H1 (cell line): ENCODE results near the gene RTN4RL2. TPM values are rescaled to one million over a fixed set of nuclear protein-coding genes. Genes with fewer than 3 reads are reported as not detected.

Experiments used
- CTCF ChIA-PET: fragments of 300-600 bp; sonication (Branson Sonifier 250); formaldehyde crosslinking; loops from one replicate; lab custom pipeline; 2021; ENCODE audit not compliant: partially characterized antibody; lab: Charles Lee
- POLR2A ChIA-PET: fragments of 300-600 bp; sonication (Branson Sonifier 250); formaldehyde crosslinking; loops from one replicate; lab custom pipeline; 2021; ENCODE audit warnings: inconsistent platforms; ENCODE audit not compliant: partially characterized antibody; lab: Charles Lee
- DNase-seq, 2 experiments: peaks; one replicate each; pipeline versions ENCODE4 v3.0.0 to v3.0.0-alpha.2; 2010 to 2022; ENCODE audit warnings: low spot score in 2 of 2, low read depth in 1 of 2, mixed read lengths in 1 of 2
- FAIRE-seq: peaks from 2 replicates; lab custom pipeline; 2011; peaks lifted over from hg19 to GRCh38; lab: Jason Lieb, UNC
- H2AFZ ChIP-seq: 2 replicates; pipeline ENCODE4 v1.8.1; 2012; ENCODE audit warnings: low read length, inconsistent platforms
- H2AK5ac ChIP-seq: 2 replicates; pipeline ENCODE4 v1.6.1; 2013; ENCODE audit warnings: low read depth, low read length
- H2BK120ac ChIP-seq: replicated peaks from 2 replicates; pipeline ENCODE3; 2013; ENCODE audit warnings: low read depth, low read length, inconsistent platforms
- H2BK12ac ChIP-seq: 2 replicates; pipeline ENCODE4 v1.6.1; 2013; ENCODE audit warnings: low read depth, low read length
- H2BK15ac ChIP-seq: 2 replicates; pipeline ENCODE4 v1.6.1; 2013; ENCODE audit warnings: low read length
- H2BK20ac ChIP-seq: 2 replicates; pipeline ENCODE4 v1.6.1; 2013; ENCODE audit warnings: low read length
- H2BK5ac ChIP-seq: 2 replicates; pipeline ENCODE4 v1.6.1; 2013; ENCODE audit warnings: low read depth, low read length
- H3K14ac ChIP-seq: 2 replicates; pipeline ENCODE4 v1.6.1; 2013; ENCODE audit warnings: inconsistent platforms; ENCODE audit not compliant: insufficient read length
- H3K18ac ChIP-seq: 2 replicates; pipeline ENCODE4 v1.6.1; 2013; ENCODE audit warnings: low read length; ENCODE audit errors: extremely low read depth
- H3K23ac ChIP-seq: 2 replicates; pipeline ENCODE4 v1.6.1; 2013; ENCODE audit warnings: inconsistent platforms; ENCODE audit not compliant: insufficient read length
- H3K23me2 ChIP-seq: 2 replicates; pipeline ENCODE4 v1.6.1; 2013; ENCODE audit warnings: low read depth, low read length
- H3K27ac ChIP-seq: 2 replicates; pipeline ENCODE4 v1.6.1; 2011; ENCODE audit warnings: low read depth, low read length, inconsistent platforms
- H3K27me3 ChIP-seq, 4 experiments: replicated peaks in 1 of 4; 1 replicate in 1 of 4; 2 replicates in 3 of 4; pipeline versions ENCODE4 v1.6.1 to v1.8.1; 2011 to 2013; ENCODE audit warnings: low read length in 3 of 4, mild to moderate bottlenecking in 3 of 4, inconsistent platforms in 2 of 4, mixed read lengths in 2 of 4, moderate library complexity in 1 of 4; ENCODE audit not compliant: control insufficient read depth in 3 of 4, insufficient read depth in 3 of 4; ENCODE audit errors: extremely low read depth in 1 of 4
- H3K36me3 ChIP-seq, 4 experiments: 2 replicates each; pipeline versions ENCODE4 v1.6.1 to v1.8.1; 2011 to 2013; ENCODE audit warnings: mild to moderate bottlenecking in 4 of 4, low read length in 3 of 4, moderate library complexity in 2 of 4, control low read depth in 1 of 4, inconsistent platforms in 1 of 4; ENCODE audit not compliant: insufficient read depth in 4 of 4, control insufficient read depth in 2 of 4
- H3K4ac ChIP-seq: replicated peaks from 2 replicates; pipeline ENCODE3; 2013; ENCODE audit warnings: low read length, low read depth, mixed read lengths, inconsistent platforms; ENCODE audit not compliant: insufficient read length
- H3K4me1 ChIP-seq, 4 experiments: replicated peaks in 1 of 4; 1 replicate in 1 of 4; 2 replicates in 3 of 4; pipeline versions ENCODE4 v1.6.1 to v1.8.1; 2011 to 2013; ENCODE audit warnings: low read length in 3 of 4, inconsistent platforms in 2 of 4, mixed read lengths in 1 of 4; ENCODE audit not compliant: insufficient read depth in 4 of 4, control insufficient read depth in 3 of 4
- H3K4me2 ChIP-seq, 2 experiments: 2 replicates each; pipeline versions ENCODE4 v1.6.1 to v1.8.1; 2011 to 2013; ENCODE audit warnings: low read depth in 2 of 2, low read length in 2 of 2, control low read depth in 1 of 2, inconsistent platforms in 1 of 2, mild to moderate bottlenecking in 1 of 2; ENCODE audit not compliant: insufficient read depth in 1 of 2
- H3K4me3 ChIP-seq, 4 experiments: fragments of 200-600, 300-600 bp in 1 of 4; sonication (generic), shearing (Covaris generic), sonication (Bioruptor Twin) in 1 of 4; 2 replicates each; pipeline versions ENCODE4 v1.5.1 to v1.8.1; 2011 to 2016; ENCODE audit warnings: low read length in 4 of 4, low read depth in 3 of 4, control low read depth in 2 of 4, inconsistent platforms in 2 of 4, mild to moderate bottlenecking in 2 of 4, mixed read lengths in 1 of 4, moderate library complexity in 1 of 4; ENCODE audit not compliant: insufficient read depth in 2 of 4; ENCODE audit errors: extremely low read depth in 1 of 4
- H3K56ac ChIP-seq: replicated peaks from 2 replicates; pipeline ENCODE3; 2013; ENCODE audit warnings: low read depth, mild to moderate bottlenecking, mixed read lengths, low read length, inconsistent platforms; ENCODE audit not compliant: insufficient read length
- H3K79me1 ChIP-seq: 2 replicates; pipeline ENCODE4 v1.6.1; 2013; ENCODE audit warnings: low read depth, low read length, control low read depth
- H3K79me2 ChIP-seq, 2 experiments: 2 replicates each; pipeline versions ENCODE4 v1.6.1 to v1.8.1; 2012 to 2013; ENCODE audit warnings: low read length in 2 of 2, mild to moderate bottlenecking in 2 of 2, inconsistent platforms in 1 of 2; ENCODE audit not compliant: insufficient read depth in 2 of 2, control insufficient read depth in 1 of 2
- H3K9ac ChIP-seq, 4 experiments: replicated peaks in 1 of 4; 1 replicate in 1 of 4; 2 replicates in 3 of 4; pipeline versions ENCODE4 v1.6.1 to v1.8.1; 2011 to 2013; ENCODE audit warnings: low read depth in 3 of 4, low read length in 3 of 4, control low read depth in 2 of 4, mild to moderate bottlenecking in 2 of 4, moderate library complexity in 2 of 4, inconsistent platforms in 1 of 4; ENCODE audit errors: extremely low read depth in 1 of 4
- H3K9me3 ChIP-seq, 2 experiments: 2 replicates each; pipeline versions ENCODE4 v1.6.1 to v1.8.1; 2012 to 2013; ENCODE audit warnings: mild to moderate bottlenecking in 2 of 2, moderate library complexity in 2 of 2, control low read depth in 1 of 2, inconsistent platforms in 1 of 2, low read depth in 1 of 2, low read length in 1 of 2, mixed read lengths in 1 of 2; ENCODE audit not compliant: insufficient read depth in 2 of 2
- H4K20me1 ChIP-seq, 2 experiments: replicated peaks in 1 of 2; 2 replicates each; pipeline versions ENCODE3 to v1.8.1; 2011 to 2013; ENCODE audit warnings: inconsistent platforms in 2 of 2, low read length in 2 of 2, mild to moderate bottlenecking in 1 of 2; ENCODE audit not compliant: insufficient read depth in 2 of 2, control insufficient read depth in 1 of 2
- H4K5ac ChIP-seq: 2 replicates; pipeline ENCODE4 v1.6.1; 2013; ENCODE audit warnings: low read length, low read depth, mixed read lengths, inconsistent platforms; ENCODE audit not compliant: insufficient read length
- H4K8ac ChIP-seq: 2 replicates; pipeline ENCODE4 v1.8.0; 2013; ENCODE audit warnings: mild to moderate bottlenecking, moderate library complexity, low read length, inconsistent platforms; ENCODE audit not compliant: insufficient read depth; ENCODE audit errors: extremely low read depth
- H4K91ac ChIP-seq: replicated peaks from 2 replicates; pipeline ENCODE3; 2013; ENCODE audit warnings: low read length, mixed read lengths, inconsistent platforms; ENCODE audit not compliant: insufficient read length
- ATF2 ChIP-seq: IDR thresholded peaks from 2 replicates; pipeline ENCODE4 v1.6.1; 2012; ENCODE audit warnings: low read length, inconsistent platforms
- KDM4A ChIP-seq: IDR thresholded peaks from one replicate; pipeline ENCODE4 v1.7.1; 2012; ENCODE audit warnings: low read depth, mild to moderate bottlenecking, moderate library complexity, low read length, inconsistent platforms; ENCODE audit not compliant: severe bottlenecking
- MAFK ChIP-seq: IDR thresholded peaks from 2 replicates; pipeline ENCODE4 v1.6.1; 2012; ENCODE audit warnings: low read depth, mild to moderate bottlenecking, improper control_type of control experiment, low read length
- POLR2A ChIP-seq, 2 experiments: IDR thresholded peaks; 1 replicate in 1 of 2; 2 replicates in 1 of 2; pipeline ENCODE4 v1.6.1; 2011; ENCODE audit warnings: low read depth in 2 of 2, low read length in 2 of 2, mild to moderate bottlenecking in 2 of 2; ENCODE audit errors: control extremely low read depth in 1 of 2
- RAD21 ChIP-seq, 2 experiments: IDR thresholded peaks in 1 of 2; conservative IDR thresholded peaks in 1 of 2; 2 replicates each; pipeline ENCODE4 v1.6.1; 2011; ENCODE audit warnings: low read depth in 2 of 2, low read length in 2 of 2, improper control_type of control experiment in 1 of 2, inconsistent platforms in 1 of 2, mild to moderate bottlenecking in 1 of 2, moderate library complexity in 1 of 2
- RXRA ChIP-seq: IDR thresholded peaks from 2 replicates; pipeline ENCODE4 v1.6.1; 2011; ENCODE audit warnings: low read depth, mild to moderate bottlenecking, low read length, moderate library complexity; ENCODE audit not compliant: insufficient read depth
- TAF1 ChIP-seq: IDR thresholded peaks from 2 replicates; pipeline ENCODE4 v1.6.1; 2011; ENCODE audit warnings: mild to moderate bottlenecking, low read depth, low read length
- TEAD4 ChIP-seq: IDR thresholded peaks from 2 replicates; pipeline ENCODE4 v1.6.1; 2012; ENCODE audit warnings: low read depth, low read length, inconsistent platforms, mixed read lengths
- YY1 ChIP-seq: IDR thresholded peaks from 2 replicates; pipeline ENCODE4 v1.6.1; 2011; ENCODE audit warnings: low read depth, mild to moderate bottlenecking, low read length
- WGBS, 2 experiments: shearing (Covaris generic) in 1 of 2; methylation state at CpG; one replicate each; pipeline versions ENCODE4 v1.1.6 to v1.1.7; 2013 to 2015; ENCODE audit warnings: low lambda C conversion rate in 2 of 2, mixed read lengths in 2 of 2, inconsistent platforms in 1 of 2, low coverage in 1 of 2, missing lambda C conversion rate in 1 of 2; ENCODE audit not compliant: insufficient replicate concordance in 2 of 2, insufficient coverage in 1 of 2, insufficient read length in 1 of 2; ENCODE audit errors: extremely low coverage in 1 of 2, missing lambda C conversion rate in 1 of 2; 5-methylcytosine and 5-hydroxymethylcytosine counted together
- polyA plus RNA-seq, 7 experiments: library from polyadenylated mRNA; depleted of rRNA in 3 of 7; stranded (reverse) in 5 of 7; unstranded in 2 of 7; fragments of >200 nt in 5 of 7; fragments of 200-250 nt in 2 of 7; gene quantifications; 1 replicate in 5 of 7; 2 replicates in 1 of 7; 4 replicates in 1 of 7; pipeline versions ENCODE4 v1.2.1 to v1.2.3, GENCODE V29; 2011 to 2013; ENCODE audit warnings: missing spikeins in 2 of 7, mixed read lengths in 2 of 7
- total RNA-seq: library from RNA; stranded (reverse); fragmentation: NEBNext Ultra II Directional; extraction: Animal tissue kit (Norgen Biotek cat#: 25700); gene quantifications from 2 replicates; pipeline ENCODE4 v1.2.1, GENCODE V29; 2021

Gene RTN4RL2
- total and polyA plus RNA-seq, 2 of the 8 experiments (the other 6 are each of a cell fraction or from before 2014, with no cell fraction given) = 11.4 to 23.7 TPM

GRCh38 chr11:57473285-57473841, 13.0 kb downstream of the RTN4RL2 start:
- H4K5ac ChIP-seq = no peak overlapping the region
- TF ChIP-seq MAFK (no peak), RXRA (no peak), POLR2A (IDR thresholded peaks at IDR 0.05; ENCODE audit: control extremely low read depth in 1 of 2, low read depth in 2 of 2, low read length in 2 of 2) (no peak), YY1 (no peak), TEAD4 (no peak), ATF2 (no peak), TAF1 (no peak), RAD21 (IDR thresholded peaks at IDR 0.05 in 1 of 2, conservative IDR thresholded peaks at IDR 0.05 in 1 of 2; ENCODE audit: low read depth in 2 of 2, low read length in 2 of 2) (no peak), KDM4A (no peak)
- TF ChIP-seq, all 59 proteins: peak for 0
- no peak overlapping the region for H2BK120ac ChIP-seq
- H3K27me3 ChIP-seq = peaks cover 0 to 35% (median 22%) of the 10 kb centered on the region in 4 experiments; a peak in 6 of 7 replicates
- peaks cover 4 to 6% of the 10 kb centered on the region in 2 experiments for H4K20me1 ChIP-seq
- no peak overlapping the region for H3K9ac ChIP-seq
- no peak overlapping the region for H3K27ac ChIP-seq
- H3K56ac ChIP-seq = no peak overlapping the region
- CTCF ChIA-PET = interaction anchor here (0.7 to 4.5 kb wide), 15 partner anchors 9 to 274 kb away, joined by 3 to 45 read pairs (median 6); partner anchors contain the start of genes P2RX3 and RTN4RL2
- H3K36me3 ChIP-seq = peaks cover 0 to 11% (median 6%) of the 10 kb centered on the region in 4 experiments; a peak in 4 of 8 replicates
- no peak overlapping the region for H2BK20ac ChIP-seq
- no peak overlapping the region for H3K23ac ChIP-seq
- 63% methylated on average over 2 of the region's 6 CpGs; no CpG with 5 or more reads in 1 of the 2 experiments for WGBS, 2 experiments
- no peaks in the 10 kb centered on the region for H3K79me2 ChIP-seq
- no peak overlapping the region for H3K4me3 ChIP-seq
- H2AK5ac ChIP-seq = no peak overlapping the region
- H3K4me2 ChIP-seq = peak overlapping the region in 1 of 2 experiments; percentile 19; a peak in 2 of 4 replicates
- peaks cover 11% of the 10 kb centered on the region; the same call in 1 of the 2 replicates for H3K23me2 ChIP-seq
- H2BK5ac ChIP-seq = no peak overlapping the region
- FAIRE-seq (no peak), DNase-seq (no peak)
- no peak overlapping the region for H3K18ac ChIP-seq
- H3K9me3 ChIP-seq = no peaks in the 10 kb centered on the region
- H3K4me1 ChIP-seq = peaks cover 4 to 23% (median 13%) of the 10 kb centered on the region in 4 experiments
- H3K14ac ChIP-seq = no peak overlapping the region
- H2BK12ac ChIP-seq = no peak overlapping the region
- no peak overlapping the region for H4K91ac ChIP-seq
- H2AFZ ChIP-seq = no peak overlapping the region
- H2BK15ac ChIP-seq = no peak overlapping the region
- no peaks in the 10 kb centered on the region for H3K79me1 ChIP-seq
- H4K8ac ChIP-seq = no peak overlapping the region
- H3K4ac ChIP-seq = no peak overlapping the region
- POLR2A ChIA-PET = interaction anchor here (0.6 to 5.2 kb wide), 15 partner anchors 9 to 175 kb away, joined by 3 to 60 read pairs (median 4); partner anchors contain the start of genes RTN4RL2, SLC43A1 and TIMM10
